Measurements from ENCODE around the gene PMP22. TPM values are rescaled to one million over a fixed set of nuclear protein-coding genes. Genes with fewer than 3 reads are reported as not detected.

PMP22 gene
- total RNA-seq, 1 donor from 2014 or later: 142 TPM

GRCh38 chr17:15274017-15274416 is 8.9 kb upstream of the PMP22 start:
- DNase-seq (ENCODE audit: low spot score): no peak

- DNase-seq (ENCODE audit: low spot score): no peak
Observed at GRCh38 chr17:15273141-15273793, 8.1 kb upstream of the PMP22 start.

GRCh38 chr17:15271741-15272140 is 6.6 kb upstream of the PMP22 start:
- DNase-seq (ENCODE audit: low spot score): no peak

- DNase-seq (ENCODE audit: low spot score): no peak
Observed at GRCh38 chr17:15270628-15271381, 5.7 kb upstream of the PMP22 start.

GRCh38 chr17:15269780-15270089 is 4.6 kb upstream of the PMP22 start:
- no peak for DNase-seq (ENCODE audit: low spot score)

DNA sequence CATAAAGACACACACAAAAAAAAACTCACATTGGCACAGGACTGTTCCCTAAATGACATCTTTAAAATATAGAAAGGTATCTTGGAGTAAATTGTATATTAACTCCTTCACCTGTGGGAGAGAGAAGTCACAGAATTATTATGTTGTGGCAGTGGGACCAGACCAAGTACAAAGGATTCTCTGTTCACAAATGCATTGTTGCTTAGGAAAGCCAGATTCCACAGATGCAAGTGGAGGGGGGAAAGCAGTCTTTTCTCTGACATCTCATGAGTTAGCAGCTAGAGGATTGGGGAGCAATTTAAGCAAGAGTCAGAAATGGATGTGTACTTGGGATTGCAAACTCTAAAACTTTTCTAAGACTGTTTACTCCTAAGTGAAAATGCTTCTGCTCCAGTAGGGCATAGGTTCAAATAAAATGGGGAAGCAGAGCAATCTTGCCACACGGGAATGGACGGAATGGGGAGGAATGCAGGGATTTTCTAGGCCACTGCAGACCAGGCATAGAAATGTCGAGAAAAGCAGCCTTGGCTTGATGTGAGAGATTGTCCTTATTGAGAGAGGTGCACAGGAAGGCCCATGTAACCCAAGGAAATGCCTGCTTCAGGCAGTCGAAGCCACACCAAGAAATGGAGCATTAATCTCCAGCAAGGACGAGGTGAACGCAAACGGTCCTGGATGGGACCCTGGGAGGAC is 4.1 kb upstream of the PMP22 start:
- DNase-seq (ENCODE audit: low spot score): no peak

DNA sequence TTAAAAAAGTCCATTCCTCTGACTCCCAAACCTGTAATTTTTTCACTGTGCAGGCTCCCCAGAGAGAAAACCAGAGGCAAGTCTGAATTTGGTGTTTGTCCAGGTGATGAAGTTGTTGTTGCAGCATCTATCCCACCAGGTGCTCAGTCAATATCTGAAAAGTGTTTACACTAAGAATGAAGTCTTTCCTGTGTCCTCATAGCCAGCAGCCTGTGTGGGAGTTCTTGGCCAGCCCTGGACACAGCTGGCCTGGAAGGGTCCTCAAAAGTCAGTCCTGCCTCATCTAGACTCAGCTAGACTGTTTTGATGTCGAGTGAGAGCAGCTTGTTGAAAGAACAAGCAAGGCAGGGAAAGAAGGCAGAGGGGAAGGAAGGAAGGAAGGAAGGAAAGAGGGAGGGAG is 3.3 kb upstream of the PMP22 start:
- DNase-seq (ENCODE audit: low spot score): no peak

DNA sequence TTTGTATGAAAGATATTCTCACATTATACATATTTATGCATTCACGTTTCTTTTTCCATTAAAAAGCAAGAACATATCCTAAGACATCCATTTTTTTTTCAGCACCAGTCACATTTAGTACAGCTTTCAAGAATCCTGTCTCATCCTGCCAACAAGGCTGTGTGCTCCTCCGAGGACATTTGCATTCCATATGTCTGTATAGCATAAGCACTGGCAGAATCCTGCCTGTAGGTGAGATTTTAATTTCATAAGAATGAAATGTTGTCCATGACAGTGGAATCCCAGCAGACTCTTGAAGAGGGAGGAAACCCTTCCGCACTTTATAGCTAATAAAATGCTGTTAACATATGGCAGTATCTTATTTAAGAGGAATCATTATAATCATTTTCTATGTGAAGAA is 2.9 kb upstream of the PMP22 start:
- no peak for DNase-seq (ENCODE audit: low spot score)

DNA sequence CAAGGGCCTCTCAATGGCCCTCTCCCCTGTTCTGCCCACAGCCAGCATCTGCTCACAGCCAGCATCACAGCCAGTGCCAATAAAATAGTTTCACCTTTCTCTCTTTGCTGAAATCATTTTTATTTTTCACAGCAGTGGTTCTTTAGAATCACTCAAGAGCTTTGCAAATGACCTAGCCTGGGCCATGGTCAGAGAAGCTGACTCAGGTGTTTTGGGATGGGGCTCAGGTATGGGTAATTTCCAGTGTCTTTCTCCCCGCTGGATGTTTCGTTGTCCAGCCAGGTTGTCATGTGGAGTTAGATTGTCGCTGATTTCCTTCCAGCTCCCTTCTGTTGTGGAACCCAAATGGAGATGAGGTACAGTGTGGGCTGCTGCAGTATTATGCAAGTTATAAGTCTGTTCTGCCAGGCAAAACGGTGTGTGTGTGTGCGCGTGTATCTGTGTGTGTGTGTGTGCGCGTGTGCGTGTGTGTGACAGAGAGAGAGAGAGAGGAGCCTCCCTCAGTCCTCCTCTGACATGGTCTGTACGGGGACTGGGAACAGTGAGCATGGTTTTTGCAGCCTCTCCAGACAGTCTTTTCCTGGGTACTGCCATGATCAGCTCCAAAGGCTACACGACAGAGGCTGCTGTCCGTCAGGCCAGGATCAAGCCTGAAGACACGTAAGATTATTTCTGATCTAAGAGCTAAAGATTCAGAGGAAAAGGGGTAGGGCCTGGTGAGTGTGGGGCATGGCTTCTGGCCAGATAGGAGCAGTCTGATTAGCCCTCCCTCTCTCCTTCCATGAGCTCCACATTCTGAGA is 1.4 kb upstream of the PMP22 start:
- peak; percentile 59 for DNase-seq (ENCODE audit: low spot score)

GRCh38 chr17:15264542-15264941 is 584 bp downstream of the PMP22 start:
- no peak for DNase-seq (ENCODE audit: low spot score)

DNA sequence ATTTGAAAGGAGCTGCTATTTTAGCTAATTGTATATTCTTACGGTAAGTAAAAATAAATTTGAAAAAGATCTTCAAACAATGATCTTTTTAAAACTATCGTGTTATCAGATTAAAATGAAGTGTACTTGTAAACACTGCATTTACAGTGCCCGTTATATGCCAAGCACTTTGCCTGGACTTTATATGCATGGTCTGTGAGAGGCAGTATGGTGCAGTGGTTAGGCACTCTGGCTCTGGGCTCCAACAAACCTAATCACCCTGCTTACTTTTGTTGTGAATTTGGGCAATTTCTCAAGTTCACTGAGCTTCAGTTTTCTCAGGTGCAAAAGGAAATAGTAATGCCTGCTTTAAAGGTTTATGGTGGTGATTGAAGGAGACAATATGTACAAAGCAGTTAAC is 1.4 kb downstream of the PMP22 start:
- DNase-seq (ENCODE audit: low spot score): no peak

DNA sequence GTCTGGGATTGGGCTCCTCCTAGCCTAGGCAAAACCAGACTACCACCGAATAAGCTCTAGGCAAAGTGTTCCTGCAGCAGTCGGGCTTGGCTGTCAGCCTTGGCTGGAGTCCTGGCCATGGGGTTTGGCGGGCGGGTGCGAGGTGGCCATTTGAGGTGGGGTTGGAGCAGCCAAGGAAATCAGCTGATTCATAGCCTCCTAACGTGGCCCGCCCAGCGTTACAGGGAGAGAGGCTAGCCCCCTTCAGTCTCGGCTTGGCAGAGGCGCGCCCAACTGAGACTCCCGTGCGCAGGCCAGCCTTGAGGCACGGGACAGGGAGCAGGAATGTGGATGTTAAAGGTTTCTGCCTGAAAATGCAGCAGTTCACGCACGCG is 1.9 kb downstream of the PMP22 start:
- peak; percentile 91 for DNase-seq (ENCODE audit: low spot score)

GRCh38 chr17:15262291-15263205 is 2.6 kb downstream of the PMP22 start:
- DNase-seq (ENCODE audit: low spot score): peak; percentile 97

- peak; percentile 52 for DNase-seq (ENCODE audit: low spot score)
Observed at GRCh38 chr17:15261802-15262290, 3.3 kb downstream of the PMP22 start.

DNA sequence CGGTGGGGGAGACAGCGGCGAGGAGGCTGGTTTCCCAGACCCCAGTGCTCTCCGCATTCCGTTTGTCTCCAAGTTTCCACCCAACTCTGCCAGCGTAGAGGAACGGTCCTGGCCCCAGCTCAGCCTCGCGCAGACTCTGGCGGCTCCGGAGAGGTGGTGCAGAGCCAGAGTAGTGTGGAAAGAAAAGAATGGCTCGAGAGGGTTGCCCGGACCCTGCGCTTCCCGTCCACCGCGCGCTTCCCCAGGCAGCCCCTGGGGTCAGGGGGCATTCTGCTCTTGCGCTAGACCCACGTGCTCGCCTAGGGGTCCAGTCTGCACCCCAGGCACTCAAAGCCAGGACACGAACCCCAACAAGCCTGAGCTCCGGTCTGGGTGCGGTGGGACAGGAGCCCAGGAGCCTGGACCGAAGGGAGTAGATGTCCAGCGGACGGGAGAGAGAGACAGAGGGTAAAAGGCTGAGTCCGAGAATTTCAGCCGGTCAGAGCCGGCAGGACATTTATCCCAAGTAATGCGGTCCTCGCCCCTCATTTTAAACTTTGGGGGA is 3.8 kb downstream of the PMP22 start:
- peak; percentile 64 for DNase-seq (ENCODE audit: low spot score)

GRCh38 chr17:15260376-15261257 is 4.5 kb downstream of the PMP22 start:
- DNase-seq (ENCODE audit: low spot score): peak; percentile 91

DNA sequence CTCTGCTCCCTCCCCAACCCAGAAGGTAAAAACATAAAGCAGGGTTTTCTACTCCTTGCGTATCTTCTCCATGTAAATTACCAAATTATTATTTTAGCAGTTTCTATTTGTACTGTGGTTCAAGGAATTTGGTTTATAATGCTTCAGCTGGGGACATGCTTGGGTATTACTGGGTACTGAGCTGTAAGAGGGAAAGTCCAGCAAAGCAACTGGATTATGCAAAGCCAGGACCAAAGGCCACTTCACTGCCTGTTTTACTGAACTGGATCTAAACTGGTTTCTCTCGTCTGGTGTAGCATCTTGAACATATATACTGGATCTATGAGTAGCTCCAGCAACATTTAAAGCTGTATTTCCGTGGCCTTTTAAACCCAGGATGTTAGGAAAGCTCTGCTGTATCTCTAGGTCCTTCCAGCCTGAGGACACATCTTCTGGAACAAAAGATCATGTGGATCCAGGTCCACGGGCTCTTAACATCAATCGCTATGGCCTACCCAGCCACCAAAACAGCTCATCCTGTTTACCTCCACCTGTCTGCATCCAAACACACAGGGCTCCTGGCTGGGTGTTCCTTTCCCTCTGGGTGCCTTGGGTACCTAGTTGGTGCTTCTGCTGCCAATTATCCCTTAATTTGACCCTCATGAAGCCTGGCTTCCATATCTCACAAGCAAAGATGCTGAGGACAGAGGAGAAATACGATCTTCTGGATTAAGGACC is 7.2 kb downstream of the PMP22 start:
- DNase-seq (ENCODE audit: low spot score): no peak

DNA sequence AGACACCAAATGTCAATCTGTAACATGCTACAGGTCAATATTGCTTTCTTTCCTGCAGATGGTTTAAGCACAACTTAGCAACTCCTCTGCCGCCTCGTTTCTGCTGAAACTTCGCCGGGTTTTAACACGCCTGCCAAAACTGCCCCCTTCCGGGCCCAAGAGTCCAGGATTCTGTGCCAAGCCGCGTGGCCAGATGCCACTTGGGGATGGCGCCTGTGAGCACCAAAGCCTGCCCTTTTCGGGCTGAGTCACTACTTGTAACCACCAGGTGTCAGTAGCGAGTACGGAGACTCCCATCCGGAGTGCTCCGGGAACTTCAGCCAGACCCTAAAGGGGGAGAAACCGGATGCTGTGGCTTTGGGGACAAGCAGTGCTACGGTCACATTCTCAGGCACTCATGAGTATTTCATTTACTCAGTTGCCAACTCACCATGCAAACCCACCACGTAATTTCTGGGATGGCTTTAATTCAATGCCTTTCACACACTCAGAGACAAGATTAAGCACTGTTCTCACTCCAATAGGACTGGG is 7.8 kb downstream of the PMP22 start:
- peak; percentile 74 for DNase-seq (ENCODE audit: low spot score)

DNA sequence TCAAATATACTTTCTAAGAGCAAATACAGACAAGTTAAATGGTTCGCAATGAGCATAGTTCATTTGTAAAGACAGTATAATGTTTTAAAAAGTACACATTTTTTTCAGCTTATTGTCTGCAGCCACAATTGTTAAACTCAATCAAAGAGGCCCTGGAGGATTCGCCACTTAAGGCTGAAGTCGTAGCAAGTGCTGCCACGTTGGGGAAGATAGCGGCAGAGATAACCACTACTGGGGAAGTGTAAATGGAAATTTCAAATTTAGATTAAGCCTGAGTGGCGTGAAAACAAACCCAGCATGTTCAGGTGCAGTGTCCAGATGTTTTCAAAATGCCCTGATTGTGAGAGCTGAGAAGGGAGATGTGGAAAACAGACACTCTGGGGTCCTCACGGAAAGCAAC is 8.4 kb downstream of the PMP22 start:
- DNase-seq (ENCODE audit: low spot score): no peak
